Activated CD8-positive, alpha-beta T cell treated with anti-CD3 and anti-CD28 coated beads for 36 hours (primary cell): ENCODE measurements around the gene MBTPS1. TPM values are rescaled to one million over a fixed set of nuclear protein-coding genes. Genes with fewer than 3 reads are reported as not detected.

ENCODE experiments used
- ATAC-seq: fragments of 200-7000 bp; cut with Tn5 transposase; one replicate; pipeline ENCODE4 v1.10.0; 2021; ENCODE audit warnings: mild to moderate bottlenecking, moderate library complexity
- CTCF ChIA-PET: fragments of 350-600 bp; sonication (Branson Sonifier 250); formaldehyde crosslinking; loops from one replicate; lab custom pipeline; 2021; ENCODE audit warnings: antibody characterized with exemption; lab: Charles Lee
- POLR2A ChIA-PET: fragments of 350-600 bp; sonication (Branson Sonifier 250); formaldehyde crosslinking; loops from one replicate; lab custom pipeline; 2021; ENCODE audit warnings: antibody characterized with exemption; lab: Charles Lee
- DNase-seq: peaks from one replicate; pipeline ENCODE4 v3.0.0-alpha.2; 2020
- H3K27ac Mint-ChIP-seq: one replicate; pipeline ENCODE4 v1.8.0; 2021; ENCODE audit warnings: mild to moderate bottlenecking, mixed read lengths
- H3K27me3 Mint-ChIP-seq: one replicate; pipeline ENCODE4 v1.8.0; 2021; ENCODE audit warnings: mixed read lengths
- H3K36me3 Mint-ChIP-seq: one replicate; pipeline ENCODE4 v1.8.0; 2021; ENCODE audit warnings: low read depth, mixed read lengths
- H3K4me1 Mint-ChIP-seq: one replicate; pipeline ENCODE4 v1.8.0; 2021; ENCODE audit warnings: low read depth, mixed read lengths
- H3K4me3 Mint-ChIP-seq: one replicate; pipeline ENCODE4 v1.8.0; 2021; ENCODE audit warnings: mild to moderate bottlenecking, moderate library complexity, mixed read lengths
- H3K9me3 Mint-ChIP-seq: one replicate; pipeline ENCODE4 v1.8.0; 2021; ENCODE audit warnings: mixed read lengths
- intact Hi-C: fragments of 100-400 bp; cut with micrococcal nuclease; formaldehyde crosslinking; loops from one replicate; pipeline ENCODE4 v1.10.0; 2022
- total RNA-seq, 2 experiments: library from RNA; stranded (reverse); gene quantifications; one replicate each; pipeline ENCODE4 v1.2.3, GENCODE V29; 2021
- TF ChIP-seq, protein P1 (sequence below): fragments of 200-600 bp; IDR thresholded peaks from one replicate; pipeline ENCODE4 v1.8.0; 2022; ENCODE audit warnings: antibody characterized with exemption, mild to moderate bottlenecking

The MBTPS1 gene
- total RNA-seq, 2 experiments from 2014 or later: 31.5 to 31.7 TPM

DNA sequence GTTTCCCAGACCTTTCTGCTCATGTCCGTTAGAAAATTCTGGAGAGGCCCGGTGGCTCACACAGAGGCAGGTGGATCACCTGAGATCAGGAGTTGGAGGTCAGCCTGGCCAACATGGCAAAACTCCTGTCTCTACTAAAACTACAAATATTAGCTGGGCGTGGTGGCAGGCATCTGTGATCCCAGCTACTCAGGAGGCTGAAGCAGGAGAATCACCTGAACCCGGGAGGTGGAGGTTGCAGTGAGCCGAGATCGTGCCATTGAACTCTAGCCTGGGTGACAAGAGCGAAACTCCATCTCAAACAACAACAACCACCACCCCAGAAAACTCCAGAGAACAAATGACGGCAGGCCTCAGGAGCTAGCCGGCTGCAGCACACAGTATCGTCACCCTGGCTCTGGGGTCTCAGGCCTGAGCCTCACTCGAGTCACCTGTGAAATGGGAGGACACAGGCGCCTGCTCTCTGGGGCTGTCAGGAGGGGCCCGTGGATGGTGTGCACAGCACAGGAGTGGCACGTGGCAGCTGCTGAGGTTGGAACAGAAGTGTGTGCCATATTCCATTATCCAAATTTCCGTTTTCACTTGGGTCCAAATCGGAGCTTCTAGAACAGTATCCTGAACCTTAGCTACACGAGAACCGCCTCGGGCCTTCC, 70.8 kb downstream of the MBTPS1 start:
- no peaks in the 10 kb centered on the region for H3K36me3 Mint-ChIP-seq
- ChIA-PET POLR2A (no interaction called here), CTCF (interaction anchor here (1.0 to 2.3 kb wide), 3 partner anchors 20 to 92 kb away, joined by 3 to 10 read pairs (median 7); no protein-coding TSS in a partner anchor)
- TF ChIP-seq, protein P1, sequence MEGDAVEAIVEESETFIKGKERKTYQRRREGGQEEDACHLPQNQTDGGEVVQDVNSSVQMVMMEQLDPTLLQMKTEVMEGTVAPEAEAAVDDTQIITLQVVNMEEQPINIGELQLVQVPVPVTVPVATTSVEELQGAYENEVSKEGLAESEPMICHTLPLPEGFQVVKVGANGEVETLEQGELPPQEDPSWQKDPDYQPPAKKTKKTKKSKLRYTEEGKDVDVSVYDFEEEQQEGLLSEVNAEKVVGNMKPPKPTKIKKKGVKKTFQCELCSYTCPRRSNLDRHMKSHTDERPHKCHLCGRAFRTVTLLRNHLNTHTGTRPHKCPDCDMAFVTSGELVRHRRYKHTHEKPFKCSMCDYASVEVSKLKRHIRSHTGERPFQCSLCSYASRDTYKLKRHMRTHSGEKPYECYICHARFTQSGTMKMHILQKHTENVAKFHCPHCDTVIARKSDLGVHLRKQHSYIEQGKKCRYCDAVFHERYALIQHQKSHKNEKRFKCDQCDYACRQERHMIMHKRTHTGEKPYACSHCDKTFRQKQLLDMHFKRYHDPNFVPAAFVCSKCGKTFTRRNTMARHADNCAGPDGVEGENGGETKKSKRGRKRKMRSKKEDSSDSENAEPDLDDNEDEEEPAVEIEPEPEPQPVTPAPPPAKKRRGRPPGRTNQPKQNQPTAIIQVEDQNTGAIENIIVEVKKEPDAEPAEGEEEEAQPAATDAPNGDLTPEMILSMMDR: no peak
- intact Hi-C loops: no loop called here
- H3K4me3 Mint-ChIP-seq: no peak overlapping the region
- no peaks in the 10 kb centered on the region for H3K9me3 Mint-ChIP-seq
- H3K27ac Mint-ChIP-seq: no peak overlapping the region
- no peak for DNase-seq
- H3K4me1 Mint-ChIP-seq: peaks cover 3% of the 10 kb centered on the region
- ATAC-seq: no peak
- peaks cover 21% of the 10 kb centered on the region for H3K27me3 Mint-ChIP-seq

DNA sequence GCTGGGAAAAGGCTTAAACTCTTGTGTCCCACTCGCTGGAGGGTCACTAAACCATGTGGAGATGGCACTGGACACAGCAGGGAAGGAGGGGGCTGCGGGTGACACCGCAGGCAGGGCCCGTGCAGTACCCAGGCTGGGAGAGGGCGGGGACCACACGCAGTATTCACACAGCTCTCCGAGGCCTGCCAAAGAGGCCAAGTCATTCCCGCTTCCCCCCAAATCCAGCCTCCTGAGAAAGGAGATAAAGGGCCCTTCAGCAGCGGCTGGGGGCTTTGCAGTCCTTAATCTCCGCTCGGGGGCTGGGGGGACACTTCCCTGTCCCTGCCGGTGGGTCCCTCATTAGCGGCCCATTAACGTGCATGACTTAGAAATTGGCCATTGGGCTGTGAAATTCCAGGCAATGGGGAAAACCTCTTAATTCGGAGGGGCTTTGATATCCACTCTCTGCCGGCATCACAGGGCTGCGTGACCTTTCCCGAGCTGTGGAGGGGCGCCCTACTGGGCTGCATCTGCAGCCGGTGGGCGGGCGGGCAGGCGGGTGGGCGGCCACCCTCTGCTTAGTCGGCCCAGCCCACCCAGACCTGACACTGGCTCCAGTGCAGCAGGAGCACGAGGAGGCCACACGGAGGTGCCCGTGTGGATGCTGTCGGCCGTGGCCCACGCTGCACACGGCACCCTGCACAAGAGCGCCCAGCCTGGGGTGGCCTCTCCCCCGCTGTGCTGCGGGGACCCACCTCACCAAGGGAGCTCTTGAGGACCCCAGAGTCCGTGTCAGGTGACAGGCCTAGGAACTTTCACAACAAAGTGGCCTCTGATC, 71.5 kb downstream of the MBTPS1 start:
- DNase-seq (no peak), ATAC-seq (no peak)
- ChIA-PET POLR2A (no interaction called here), CTCF (interaction anchor here (1.0 to 2.3 kb wide), 3 partner anchors 20 to 88 kb away, joined by 3 to 10 read pairs (median 7); no protein-coding TSS in a partner anchor)
- intact Hi-C loops: no loop called here
- H3K27me3 Mint-ChIP-seq: peaks cover 21% of the 10 kb centered on the region
- no peak overlapping the region for H3K27ac Mint-ChIP-seq
- no peaks in the 10 kb centered on the region for H3K9me3 Mint-ChIP-seq
- no peaks in the 10 kb centered on the region for H3K36me3 Mint-ChIP-seq
- TF ChIP-seq, protein P1: no peak
- H3K4me1 Mint-ChIP-seq: peaks cover 3% of the 10 kb centered on the region
- no peak overlapping the region for H3K4me3 Mint-ChIP-seq

GRCh38 chr16:84044118-84044488, 72.6 kb downstream of the MBTPS1 start:
- peak; percentile 28 for DNase-seq
- H3K27me3 Mint-ChIP-seq: peaks cover 21% of the 10 kb centered on the region
- intact Hi-C loops: no loop called here
- no peaks in the 10 kb centered on the region for H3K36me3 Mint-ChIP-seq
- ChIA-PET POLR2A (no interaction called here), CTCF (interaction anchor here (1.0 kb wide), 1 partner anchor 21 kb away, joined by 3 read pairs; no protein-coding TSS in a partner anchor)
- TF ChIP-seq, protein P1: peak; percentile 21
- no peaks in the 10 kb centered on the region for H3K9me3 Mint-ChIP-seq
- H3K27ac Mint-ChIP-seq: no peak overlapping the region
- H3K4me3 Mint-ChIP-seq: no peak overlapping the region
- H3K4me1 Mint-ChIP-seq: peaks cover 3% of the 10 kb centered on the region
- peak; percentile 53 for ATAC-seq

DNA sequence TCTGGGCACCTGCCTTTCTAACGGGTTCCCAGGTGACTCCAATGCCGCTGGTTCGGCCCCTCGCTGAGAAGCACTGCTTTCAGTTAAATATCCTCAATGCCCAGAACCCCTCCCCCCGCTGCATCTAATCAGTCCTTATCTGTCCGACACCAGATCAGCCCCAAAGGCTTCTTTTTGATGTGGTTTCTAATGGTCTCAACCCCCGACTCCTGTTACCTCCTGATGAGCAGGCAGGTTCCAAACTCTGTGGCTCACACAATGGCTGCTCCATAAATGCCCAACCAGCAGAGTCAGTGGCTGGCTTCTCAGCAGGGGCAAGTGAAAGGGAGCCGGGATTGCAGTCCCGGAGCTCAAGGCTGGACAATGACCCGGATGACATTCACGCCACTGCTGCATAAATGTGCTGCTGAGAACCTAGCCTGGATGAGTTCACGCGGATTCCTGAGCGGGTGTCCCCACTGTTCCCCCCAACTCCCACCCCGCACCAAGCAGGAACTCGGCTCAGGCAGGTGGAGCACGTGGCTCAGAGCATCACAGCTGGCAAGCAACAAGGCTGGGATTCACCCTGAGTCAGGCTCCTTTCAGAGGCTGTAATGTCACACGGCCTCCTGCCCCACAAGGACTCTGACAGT, 73.1 kb downstream of the MBTPS1 start:
- no peak overlapping the region for H3K27ac Mint-ChIP-seq
- no peaks in the 10 kb centered on the region for H3K36me3 Mint-ChIP-seq
- peaks cover 3% of the 10 kb centered on the region for H3K4me1 Mint-ChIP-seq
- peak; percentile 77 for ATAC-seq
- H3K9me3 Mint-ChIP-seq: no peaks in the 10 kb centered on the region
- intact Hi-C loops: no loop called here
- H3K4me3 Mint-ChIP-seq: no peak overlapping the region
- DNase-seq: peak; percentile 24
- H3K27me3 Mint-ChIP-seq: peaks cover 23% of the 10 kb centered on the region
- POLR2A ChIA-PET: no interaction called here
- TF ChIP-seq, protein P1: no peak
- CTCF ChIA-PET: no interaction called here
